Heart left ventricle (tissue), 16 donors: Measurements from ENCODE around the gene NGEF. TPM values are rescaled to one million over a fixed set of nuclear protein-coding genes. Genes with fewer than 3 reads are reported as not detected.

Source experiments
- ATAC-seq, 4 donors: fragments of 200-7000 bp; cut with Tn5 transposase; one replicate each; pipeline ENCODE4 v1.9.1; 2020 to 2022; ENCODE audit warnings: moderate library complexity in 4 of 4, mild to moderate bottlenecking in 3 of 4, moderate number of reproducible peaks in 1 of 4
- DNase-seq, 5 donors: peaks; one replicate each; pipeline ENCODE4 v3.0.0-alpha.2; 2020
- H3K27ac ChIP-seq, 12 donors: fragments of 200-600 bp; sonication (generic) in 4 of 12; one replicate each; pipeline versions ENCODE4 v1.5.0 to v1.8.0; 2016 to 2022; ENCODE audit warnings: mild to moderate bottlenecking in 2 of 12
- H3K27me3 ChIP-seq, 9 donors: fragments of 200-600 bp; sonication (generic) in 2 of 9; one replicate each; pipeline versions ENCODE4 v1.5.1 to v1.8.0; 2016 to 2022; ENCODE audit warnings: mild to moderate bottlenecking in 3 of 9
- H3K36me3 ChIP-seq, 9 donors: fragments of 200-600 bp; sonication (generic) in 2 of 9; one replicate each; pipeline versions ENCODE4 v1.5.0 to v1.8.0; 2018 to 2022; ENCODE audit warnings: mild to moderate bottlenecking in 2 of 9
- H3K4me1 ChIP-seq, 12 donors: fragments of 200-600 bp; sonication (generic) in 4 of 12; one replicate each; pipeline versions ENCODE4 v1.5.0 to v1.8.0; 2016 to 2022; ENCODE audit warnings: mild to moderate bottlenecking in 3 of 12
- H3K4me3 ChIP-seq, 12 donors: fragments of 200-600 bp; sonication (generic) in 4 of 12; one replicate each; pipeline versions ENCODE4 v1.5.0 to v1.8.0; 2017 to 2022; ENCODE audit warnings: mild to moderate bottlenecking in 9 of 12, moderate library complexity in 4 of 12
- H3K9me3 ChIP-seq, 12 donors: fragments of 200-600 bp; sonication (generic) in 4 of 12; one replicate each; pipeline versions ENCODE4 v1.5.0 to v1.8.0; 2016 to 2022; ENCODE audit warnings: mild to moderate bottlenecking in 1 of 12
- POLR2A ChIP-seq, 2 donors: fragments of 450-650 bp; IDR thresholded peaks; one replicate each; pipeline ENCODE4 v1.6.1; 2017; ENCODE audit warnings: antibody characterized with exemption in 2 of 2, mild to moderate bottlenecking in 2 of 2, moderate library complexity in 2 of 2
- WGBS, 4 donors: extraction: QIAGEN DNeasy Blood & Tissue Kit in 2 of 4; methylation state at CpG; one replicate each; pipeline versions ENCODE4 v1.1.5 to v1.1.7; 2013 to 2018; 5-methylcytosine and 5-hydroxymethylcytosine counted together
- intact Hi-C, 10 donors: fragments of 100-400 bp; cut with DNase I; formaldehyde crosslinking; loops; one replicate each; pipeline versions ENCODE4 v1.11.1 to v1.14.2; 2022
- polyA plus RNA-seq, 2 donors: library from polyadenylated mRNA; stranded (reverse); fragments of 200-250 nt; gene quantifications; one replicate each; pipeline ENCODE4 v1.2.3, GENCODE V29; 2013
- total RNA-seq, 9 donors: library from RNA; depleted of rRNA in 2 of 9; stranded (reverse); fragments of >200 nt in 2 of 9; fragmentation: NEBNext Ultra II Directional in 3 of 9; extraction: Animal tissue kit (Norgen Biotek cat#: 25700) in 3 of 9; gene quantifications; one replicate each; pipeline versions ENCODE4 v1.1.0 to v1.2.4, GENCODE V29; 2016 to 2023
- TF ChIP-seq, protein P1 (sequence below), 12 donors: fragments of 200-600 bp; sonication (generic) in 4 of 12; IDR thresholded peaks; one replicate each; pipeline versions ENCODE4 v1.5.0 to v1.8.0; 2018 to 2022; ENCODE audit warnings: antibody characterized with exemption in 12 of 12, mild to moderate bottlenecking in 5 of 12
- donor health status: ischemic (EF 13 %, LVEDD 7.1; RV severe dilation, severe dysfunction).
- donor health status: healthy with polysubstance abuse.
- donor health status: DM: no; HTN: yes; CAD: no.
- donor health status: DM: no; HTN: no; CAD: no.
- donor health status: ischemic (EF 25% LVEDD 6.9; RV normal size, moderate dysfunction).
- donor health status: ischemic (EF 25% LVEDD 5.7; RV mildly dilated, moderate dysfunction).
- donor health status: healthy.
- donor health status: DM: yes; HTN: yes; CAD: no.
- donor health status: ischemic (EF 35%, LVEDD 5.7; RV mildly dilated, moderate dysfunction).
- donor health status: nonischemic (EF 11% LVEDD 7.7; RV severe dilation, severe dysfunction).
- donor health status: DM: yes; HTN: yes; CAD: no.
- donor health status: PGD.
- donor health status: ischemic (EF 29% LVEDD 5.4; RV normal size, mild dysfunction).
- donor health status: nonischemic (EF 23%, LVEDD 6.1; RV moderate dilation, normal function).

The NGEF gene
- total and polyA plus RNA-seq, 11 donors: 0.15 to 0.62 (median 0.42) TPM; not detected in 4

DNA sequence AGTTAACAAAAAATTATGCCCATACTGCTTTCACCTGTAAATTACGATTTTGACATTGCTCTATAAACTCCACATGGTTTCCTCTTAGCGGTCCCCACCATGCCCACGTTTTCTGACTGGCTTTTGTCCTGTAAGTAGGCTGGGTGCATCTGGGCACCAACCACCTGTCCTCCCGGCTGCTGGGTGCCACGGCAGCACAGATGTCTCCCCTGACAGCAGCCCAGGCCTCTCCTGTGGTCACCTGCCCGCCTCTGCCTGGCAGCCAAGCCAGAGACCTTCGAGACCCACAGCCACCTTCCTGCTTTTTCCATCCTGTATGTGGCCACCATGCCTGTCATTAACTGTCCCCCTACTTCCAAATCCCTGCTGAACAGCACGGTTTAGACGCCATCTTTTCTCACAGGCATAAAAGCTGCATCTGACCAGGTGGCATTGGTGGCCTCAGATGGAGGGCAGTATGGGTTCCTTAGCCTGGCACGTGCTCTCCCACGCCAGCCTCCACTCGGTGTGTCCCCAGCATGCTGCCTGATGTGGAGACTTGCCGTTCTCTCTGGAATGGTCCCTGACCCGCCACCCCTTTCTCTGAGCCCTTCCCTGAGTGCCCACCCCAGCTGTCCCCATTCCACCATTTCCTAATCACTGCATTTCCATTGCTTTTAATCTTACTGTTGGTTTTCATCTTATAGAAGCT lies 124.1 kb downstream of the NGEF start:
- ATAC-seq (no peak), DNase-seq (no peak)
- no peaks in the 10 kb centered on the region for H3K36me3 ChIP-seq
- intact Hi-C loops: loop anchor here in 1 of 10 donors (10.0 kb wide), 1 partner anchor 136 kb away; no protein-coding TSS in a partner anchor
- H3K4me3 ChIP-seq: no peak overlapping the region
- TF ChIP-seq, protein P1, sequence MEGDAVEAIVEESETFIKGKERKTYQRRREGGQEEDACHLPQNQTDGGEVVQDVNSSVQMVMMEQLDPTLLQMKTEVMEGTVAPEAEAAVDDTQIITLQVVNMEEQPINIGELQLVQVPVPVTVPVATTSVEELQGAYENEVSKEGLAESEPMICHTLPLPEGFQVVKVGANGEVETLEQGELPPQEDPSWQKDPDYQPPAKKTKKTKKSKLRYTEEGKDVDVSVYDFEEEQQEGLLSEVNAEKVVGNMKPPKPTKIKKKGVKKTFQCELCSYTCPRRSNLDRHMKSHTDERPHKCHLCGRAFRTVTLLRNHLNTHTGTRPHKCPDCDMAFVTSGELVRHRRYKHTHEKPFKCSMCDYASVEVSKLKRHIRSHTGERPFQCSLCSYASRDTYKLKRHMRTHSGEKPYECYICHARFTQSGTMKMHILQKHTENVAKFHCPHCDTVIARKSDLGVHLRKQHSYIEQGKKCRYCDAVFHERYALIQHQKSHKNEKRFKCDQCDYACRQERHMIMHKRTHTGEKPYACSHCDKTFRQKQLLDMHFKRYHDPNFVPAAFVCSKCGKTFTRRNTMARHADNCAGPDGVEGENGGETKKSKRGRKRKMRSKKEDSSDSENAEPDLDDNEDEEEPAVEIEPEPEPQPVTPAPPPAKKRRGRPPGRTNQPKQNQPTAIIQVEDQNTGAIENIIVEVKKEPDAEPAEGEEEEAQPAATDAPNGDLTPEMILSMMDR (IDR thresholded peaks at IDR 0.05): no peak
- no peak for TF ChIP-seq POLR2A (IDR thresholded peaks at IDR 0.05)
- no peaks in the 10 kb centered on the region for H3K9me3 ChIP-seq
- H3K27me3 ChIP-seq: peaks cover 0 to 26% (median 0%) of the 10 kb centered on the region in 9 donors
- 87 to 89% (median 87%) methylated on average over 14 of the region's 14 CpGs for WGBS, 4 donors
- H3K27ac ChIP-seq: no peak overlapping the region
- peaks cover 0 to 6% (median 0%) of the 10 kb centered on the region in 12 donors for H3K4me1 ChIP-seq

- intact Hi-C loops: loop anchor here in 1 of 10 donors (10.0 kb wide), 1 partner anchor 137 kb away; no protein-coding TSS in a partner anchor
- peaks cover 0 to 6% (median 0%) of the 10 kb centered on the region in 12 donors for H3K4me1 ChIP-seq
- 78 to 86% (median 84%) methylated on average over 21 of the region's 21 CpGs for WGBS, 4 donors
- ATAC-seq: no peak
- no peak for DNase-seq
- H3K4me3 ChIP-seq: no peak overlapping the region
- H3K36me3 ChIP-seq: no peaks in the 10 kb centered on the region
- no peaks in the 10 kb centered on the region for H3K9me3 ChIP-seq
- H3K27me3 ChIP-seq: peaks cover 0 to 26% (median 0%) of the 10 kb centered on the region in 9 donors
- TF ChIP-seq, protein P1 (IDR thresholded peaks at IDR 0.05): no peak
- TF ChIP-seq POLR2A (IDR thresholded peaks at IDR 0.05): no peak
- no peak overlapping the region for H3K27ac ChIP-seq
These were observed 124.8 kb downstream of the NGEF start for GRCh38 chr2:232888099-232888836.

GRCh38 chr2:232887171-232887850 lies 125.7 kb downstream of the NGEF start:
- intact Hi-C loops: loop anchor here in 1 of 10 donors (10.0 kb wide), 1 partner anchor 137 kb away; no protein-coding TSS in a partner anchor
- no peak for ATAC-seq
- no peak for TF ChIP-seq POLR2A (IDR thresholded peaks at IDR 0.05)
- TF ChIP-seq, protein P1 (IDR thresholded peaks at IDR 0.05): no peak
- no peaks in the 10 kb centered on the region for H3K9me3 ChIP-seq
- no peaks in the 10 kb centered on the region for H3K36me3 ChIP-seq
- WGBS, 4 donors: 71 to 81% (median 73%) methylated on average over 13 to 15 of the region's 15 CpGs
- peaks cover 0 to 6% (median 0%) of the 10 kb centered on the region in 12 donors for H3K4me1 ChIP-seq
- H3K4me3 ChIP-seq: no peak overlapping the region
- no peak for DNase-seq
- no peak overlapping the region for H3K27ac ChIP-seq
- peaks cover 0 to 26% (median 0%) of the 10 kb centered on the region in 9 donors for H3K27me3 ChIP-seq
